Left renal cortex interstitium (tissue), 4 donors: ENCODE data around the gene MYBPHL. TPM values are rescaled to one million over a fixed set of nuclear protein-coding genes. Genes with fewer than 3 reads are reported as not detected.

Experiments used
- DNase-seq, 4 donors: peaks; one replicate each; pipeline ENCODE4 v3.0.0-alpha.2; 2013; ENCODE audit warnings: low read depth in 4 of 4, low spot score in 2 of 4, missing footprints in 1 of 4
- polyA plus RNA-seq, 4 donors: library from polyadenylated mRNA; unstranded; fragments of 120-200 nt; gene quantifications; one replicate each; pipeline ENCODE4 v1.2.1, GENCODE V29; 2013; ENCODE audit not compliant: insufficient read length in 4 of 4

Gene MYBPHL
- under 1 TPM in 2 of 4 donors, not detected in 2; 0.09 to 0.30 TPM for polyA plus RNA-seq

DNA sequence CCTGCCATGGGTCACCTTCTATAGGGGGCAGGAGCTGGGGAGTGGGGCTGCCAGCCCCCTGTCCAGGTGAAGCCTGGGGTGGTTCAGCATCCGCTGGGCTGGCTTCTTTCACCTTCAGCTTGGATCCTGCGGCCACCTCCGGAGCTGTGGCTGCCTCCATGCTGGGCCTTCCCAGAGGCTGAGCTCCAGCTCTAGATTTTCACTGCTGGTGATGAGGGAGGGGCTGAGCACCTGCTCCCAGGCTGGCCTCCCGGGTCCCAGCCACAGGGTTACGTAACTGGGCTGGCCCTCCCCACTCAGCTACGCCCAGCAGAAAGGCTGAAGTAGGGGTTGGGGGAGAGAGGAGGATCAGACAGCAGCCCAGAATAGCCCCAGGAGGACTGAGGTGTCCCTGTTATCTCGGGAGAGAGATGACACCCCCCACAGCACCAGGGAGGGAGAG, at the start of gene MYBPHL:
MYBPHL (minus strand) TSS at position 180 of the 442 bp plus-strand sequence; CDS start at position 160, 20 bp downstream.
- DNase-seq = no peak

DNA sequence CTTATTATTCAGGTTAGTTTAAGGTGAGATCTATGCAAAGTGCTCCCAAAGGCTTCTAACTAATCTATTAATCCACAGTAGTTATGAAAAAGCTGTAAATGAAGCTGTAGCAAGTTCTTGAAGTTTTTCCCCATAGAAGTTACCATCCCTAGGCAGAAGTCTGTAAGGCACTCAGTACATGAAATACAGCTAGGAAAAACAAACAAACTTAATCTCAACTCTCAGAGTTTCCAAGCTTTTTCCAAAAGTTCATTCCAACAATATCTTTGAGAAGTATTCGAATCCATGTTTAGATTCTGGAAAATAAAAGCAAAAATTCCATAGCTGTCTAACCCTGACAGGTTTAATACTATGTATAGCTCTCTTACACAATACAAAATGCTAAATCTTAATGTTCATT, 49.7 kb upstream of the MYBPHL start:
- no peak for DNase-seq

DNA sequence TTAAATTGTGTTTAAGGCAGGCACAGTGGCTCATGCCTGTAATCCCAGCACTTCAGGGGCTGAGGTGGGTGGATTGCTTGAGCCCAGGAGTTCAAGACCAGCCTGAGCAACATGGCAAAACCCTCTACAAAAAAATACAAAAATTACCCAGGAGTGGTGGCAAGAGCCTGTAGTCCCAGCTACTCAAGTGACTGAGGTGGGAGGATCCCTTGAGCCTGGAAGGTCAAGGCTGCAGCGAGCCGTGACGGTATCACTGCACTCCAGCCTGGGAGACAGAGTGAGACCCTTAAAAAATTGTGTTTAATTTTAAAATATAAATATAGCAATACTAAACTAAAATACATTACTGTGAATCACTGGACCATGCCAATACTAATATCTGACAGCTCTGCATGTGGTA, 48.1 kb upstream of the MYBPHL start:
- no peak for DNase-seq

DNA sequence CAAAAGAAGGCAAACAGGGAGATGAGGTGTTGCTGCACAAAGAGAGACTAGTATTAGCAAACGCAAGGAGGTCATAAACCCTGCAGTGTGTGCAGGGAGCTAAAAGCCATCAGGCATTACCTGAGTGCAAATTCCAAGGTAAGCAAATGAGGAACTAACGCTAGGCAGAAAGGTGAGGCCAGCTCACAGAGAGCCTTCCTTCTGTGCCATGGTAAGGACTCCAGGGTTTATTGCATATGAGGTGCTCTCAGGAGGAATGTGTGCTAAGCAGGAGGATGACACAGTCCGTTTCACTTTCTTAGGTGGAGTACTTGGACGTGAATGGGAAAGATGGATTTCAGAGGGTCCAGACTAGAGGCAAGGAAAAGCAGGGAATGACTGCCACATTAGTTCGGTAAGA, 44.6 kb upstream of the MYBPHL start:
- no peak for DNase-seq

DNA sequence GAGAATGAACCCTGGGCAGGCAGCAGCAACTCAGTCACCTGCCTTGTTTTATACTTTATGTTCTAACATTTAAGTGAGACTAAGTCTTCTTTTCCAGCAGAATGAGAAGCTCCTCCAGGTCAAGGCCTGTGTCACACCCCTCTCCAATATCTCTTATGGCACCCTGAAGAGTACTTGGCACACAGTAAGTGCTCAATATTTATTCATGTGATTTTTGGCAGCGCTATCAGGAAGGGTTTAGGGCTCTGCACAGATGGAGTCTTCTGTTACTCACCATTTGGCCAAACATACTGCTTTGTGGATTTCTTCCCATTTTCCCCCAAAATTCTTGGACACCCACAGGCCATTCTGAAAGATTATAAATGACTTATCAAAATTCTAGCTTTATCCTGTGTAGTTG, 43.8 kb upstream of the MYBPHL start:
- no peak for DNase-seq

- DNase-seq = no peak
These were observed 43.4 kb upstream of the MYBPHL start for GRCh38 chr1:109350182-109350581.

DNA sequence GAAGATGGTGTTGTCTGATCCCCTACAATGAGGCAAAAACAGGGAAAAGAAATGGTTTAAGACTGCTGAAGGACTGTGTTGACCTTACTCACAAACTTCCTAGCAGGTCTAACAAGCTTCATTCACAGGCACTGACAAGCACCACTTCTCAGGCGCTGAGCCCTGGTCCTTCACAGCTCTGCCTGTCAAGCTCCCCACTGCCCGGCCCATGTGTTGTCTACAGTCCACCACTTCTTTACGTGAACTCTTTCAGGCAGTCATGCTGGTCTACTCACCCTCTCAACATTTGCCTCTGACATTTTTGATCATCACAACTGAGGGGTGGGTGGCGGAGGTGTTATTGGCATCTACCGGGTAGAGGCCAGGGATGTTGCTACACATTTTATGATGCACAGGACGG, 40.7 kb upstream of the MYBPHL start:
- no peak for DNase-seq

DNA sequence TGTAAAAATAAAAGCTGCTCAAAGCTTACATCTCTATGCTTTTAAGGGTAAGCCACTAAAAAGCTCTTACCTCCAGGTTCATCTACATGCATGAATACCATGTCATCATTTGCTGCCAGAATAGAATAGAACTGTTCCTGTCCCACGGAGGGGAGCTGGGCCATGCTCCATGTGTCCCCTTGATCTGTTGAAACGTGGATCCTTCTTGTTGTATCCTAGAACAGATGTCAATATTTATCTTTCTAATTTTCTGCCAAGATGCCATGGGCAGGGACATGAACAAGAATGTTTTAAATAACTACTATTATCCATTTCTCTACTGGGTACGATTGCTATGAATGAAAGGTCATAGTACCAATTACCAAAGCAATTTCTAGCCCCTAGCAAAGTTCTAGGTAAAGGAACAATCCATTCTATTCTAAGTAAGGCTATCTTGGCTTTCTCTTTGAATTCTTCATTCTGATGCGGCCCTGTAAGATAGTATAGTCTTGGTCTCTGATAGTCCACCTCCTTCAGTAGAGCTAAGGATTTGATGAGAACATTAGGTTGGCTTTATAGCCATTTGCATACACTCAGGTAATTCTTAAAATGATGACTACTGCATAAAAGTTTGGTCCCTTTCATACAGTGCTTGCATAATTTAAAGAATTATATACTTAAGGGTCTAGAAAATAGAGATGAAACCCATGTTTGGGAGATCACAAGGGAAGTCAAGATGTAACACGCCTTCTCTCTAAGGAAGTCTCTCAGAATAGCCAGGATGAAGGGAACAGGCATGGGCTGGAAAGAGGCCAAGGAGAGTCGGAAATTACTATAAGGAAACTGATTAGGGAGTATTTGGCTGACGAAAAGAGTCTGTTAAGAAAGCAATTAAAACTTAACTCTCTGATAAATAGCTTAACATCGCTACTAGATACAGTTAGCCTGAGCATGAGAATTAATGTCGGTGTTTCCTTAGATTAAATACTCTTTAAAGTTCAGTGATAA, 35.4 kb upstream of the MYBPHL start:
- no peak for DNase-seq

GRCh38 chr1:109338608-109339007, 31.8 kb upstream of the MYBPHL start:
- no peak for DNase-seq

DNA sequence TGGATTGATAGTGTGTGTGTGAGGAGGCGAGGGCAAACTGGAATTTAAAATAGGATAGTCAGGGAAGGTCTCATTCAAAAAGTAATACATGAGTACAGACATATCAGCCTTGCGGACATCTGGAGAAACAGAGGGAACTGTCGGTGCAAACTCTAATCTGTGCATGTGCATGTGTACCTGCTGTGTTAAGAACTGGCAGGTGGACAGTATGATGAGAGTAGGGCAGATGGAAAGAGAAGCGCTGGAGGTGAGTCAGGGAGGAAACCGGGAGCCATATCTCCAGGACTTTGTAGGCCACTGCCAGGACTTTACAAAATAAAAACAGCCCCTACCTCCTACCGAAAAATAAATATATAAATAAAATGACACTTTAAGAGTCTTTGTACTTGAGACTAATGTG, 31.3 kb upstream of the MYBPHL start:
- no peak for DNase-seq

GRCh38 chr1:109335091-109335490, 28.3 kb upstream of the MYBPHL start:
- no peak for DNase-seq

GRCh38 chr1:109331113-109331512, 24.3 kb upstream of the MYBPHL start:
- DNase-seq = no peak

DNA sequence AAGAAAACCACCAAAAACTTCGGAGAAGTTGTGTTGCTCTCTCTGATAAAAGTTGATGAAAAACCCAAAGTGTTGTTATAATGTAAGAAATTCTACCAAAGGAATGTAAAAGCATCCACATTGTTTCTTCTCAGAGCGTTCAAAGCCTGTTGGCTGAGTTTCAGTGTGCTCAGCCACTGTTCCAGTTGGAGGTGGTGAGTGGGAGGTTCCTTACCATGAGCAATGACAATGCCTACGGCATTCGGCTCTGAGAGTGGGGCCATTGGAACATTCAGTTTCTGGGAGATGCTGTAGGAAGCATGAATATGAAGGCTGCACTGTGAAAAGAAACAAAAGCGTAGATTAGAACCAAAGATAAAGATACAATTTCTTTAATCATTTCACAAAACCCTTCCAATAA, 20.5 kb upstream of the MYBPHL start:
- no peak for DNase-seq

DNA sequence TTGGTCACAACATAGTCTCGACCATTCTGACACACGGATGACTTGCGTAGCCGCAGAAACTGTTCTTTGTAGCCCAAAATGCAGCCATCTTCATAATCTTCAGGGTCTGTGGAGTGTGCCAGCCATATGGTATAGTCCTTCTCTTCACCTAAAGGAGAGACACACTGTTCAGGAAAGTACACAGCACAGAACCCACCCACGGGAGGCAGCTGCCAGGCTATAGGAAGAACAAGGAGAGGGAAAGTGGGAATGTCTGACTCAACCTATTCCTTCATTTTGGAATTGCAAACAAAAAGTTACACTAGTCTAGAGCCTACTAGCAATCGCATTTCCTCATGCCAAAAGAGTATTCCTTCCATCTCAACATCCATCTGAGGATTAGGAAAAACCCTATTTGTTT, 16.2 kb upstream of the MYBPHL start:
- DNase-seq = no peak

DNA sequence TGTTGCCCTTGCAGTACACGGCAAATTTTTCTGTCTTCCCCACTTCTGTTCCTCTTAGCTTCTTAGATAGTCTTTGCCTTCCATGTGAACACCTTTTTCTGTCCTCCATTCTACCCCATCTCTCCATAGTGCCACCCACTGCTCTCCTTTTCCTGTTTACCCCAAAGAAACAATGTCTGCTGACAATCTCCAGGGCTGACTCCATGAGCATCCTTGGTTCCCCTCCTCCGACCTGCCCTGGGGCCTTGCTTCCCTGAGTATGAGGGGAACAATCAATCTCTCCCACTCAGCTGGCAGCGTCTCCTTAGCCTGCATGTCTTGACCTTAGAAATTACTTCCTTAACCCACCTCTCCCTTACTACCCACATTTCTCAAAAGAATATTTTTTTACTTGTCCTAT, 12.3 kb upstream of the MYBPHL start:
- no peak for DNase-seq

DNA sequence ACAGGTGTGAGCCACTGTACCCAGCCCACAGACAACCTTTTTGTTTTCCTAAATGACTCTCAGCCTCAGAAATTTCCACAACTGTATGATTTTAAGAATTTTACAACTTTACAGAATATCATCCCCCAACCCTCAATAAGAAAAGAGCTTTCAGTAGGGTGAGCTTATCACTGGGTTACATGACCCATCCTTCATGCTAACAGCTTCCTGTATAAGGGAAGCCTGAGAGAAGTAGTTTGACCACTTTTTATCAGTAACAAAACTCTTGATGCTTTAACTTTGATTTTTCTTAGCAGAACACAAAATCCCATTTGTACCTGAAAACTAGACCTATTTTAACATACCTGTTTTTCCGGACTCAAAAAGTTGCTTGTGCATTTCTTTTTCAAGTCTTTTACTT, 9.7 kb upstream of the MYBPHL start:
- no peak for DNase-seq

DNA sequence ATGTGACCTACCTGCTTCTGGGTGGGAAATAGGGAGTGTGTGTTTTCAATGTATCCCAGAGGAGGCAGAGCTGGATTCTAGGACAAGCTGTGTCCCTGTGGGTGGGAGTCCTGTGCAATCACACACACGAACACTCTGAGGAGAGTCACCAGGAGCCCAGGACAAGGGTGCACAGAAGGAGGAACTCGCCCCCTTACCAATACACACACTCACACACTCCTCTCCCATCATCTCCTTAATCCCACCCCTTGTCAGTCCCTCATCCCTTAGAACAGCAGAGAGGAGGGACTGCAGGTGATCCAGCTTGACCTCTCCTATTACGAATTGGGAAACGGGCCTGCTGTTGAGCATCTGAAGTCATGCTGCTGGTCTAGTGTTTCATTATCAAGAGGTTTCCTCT, 8.5 kb upstream of the MYBPHL start:
- DNase-seq = no peak

DNA sequence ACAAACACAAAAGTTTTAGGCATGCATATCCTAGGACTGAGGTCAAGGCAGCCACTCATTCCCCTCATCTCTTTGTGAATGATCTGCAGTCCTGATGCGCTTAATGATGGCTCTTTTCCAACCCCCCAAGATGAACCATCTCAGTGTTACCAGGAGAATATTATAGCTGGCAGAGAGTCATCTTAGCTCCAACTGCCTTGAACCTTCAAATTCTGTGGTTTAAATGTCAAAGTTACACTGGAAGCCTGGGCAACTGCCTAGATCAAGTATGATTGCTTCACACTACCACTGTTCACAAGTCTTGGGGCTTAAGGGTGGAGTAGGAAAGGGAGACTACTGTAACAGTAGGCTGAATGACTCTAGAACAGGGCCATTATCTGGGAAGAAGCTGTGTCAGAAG, 8.0 kb upstream of the MYBPHL start:
- no peak for DNase-seq

DNA sequence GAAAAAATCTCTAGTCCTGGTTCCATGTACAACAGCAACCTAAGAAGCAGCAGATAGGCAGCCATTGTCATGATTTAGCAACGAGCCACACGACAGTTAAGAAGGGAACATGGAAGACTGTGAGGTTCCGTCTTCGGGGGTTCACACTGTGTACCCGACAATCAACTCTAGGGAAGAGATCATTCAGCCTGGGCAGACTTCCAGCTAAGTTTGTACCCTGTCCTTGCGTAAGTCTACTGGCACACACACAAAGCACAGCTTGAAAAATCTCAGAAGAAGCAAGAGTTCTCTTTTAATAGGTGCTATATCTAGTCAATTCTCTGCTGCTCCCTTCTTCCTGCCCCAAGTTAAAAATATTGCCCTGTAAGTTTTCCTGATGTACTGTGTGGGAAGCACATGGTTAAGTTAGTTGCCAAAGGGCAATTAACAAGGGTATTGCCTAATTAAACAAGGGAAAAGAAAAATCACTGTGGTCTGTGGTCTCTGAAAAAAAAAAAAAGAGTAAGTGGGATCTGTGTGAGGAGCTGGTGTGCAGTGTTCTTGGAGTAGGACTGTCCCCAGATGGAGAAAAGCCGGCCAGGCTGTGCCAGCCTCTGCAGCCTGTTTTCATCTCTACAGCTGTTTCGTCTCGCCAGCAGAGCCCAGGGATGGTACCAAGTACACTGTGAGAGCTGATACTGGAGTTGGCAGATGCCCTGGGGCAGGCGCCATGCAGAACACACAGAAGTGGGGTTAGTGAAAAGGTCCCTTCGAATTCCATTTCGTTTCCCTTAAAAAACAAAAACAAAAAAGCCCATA, 6.4 kb upstream of the MYBPHL start:
- DNase-seq = no peak

DNA sequence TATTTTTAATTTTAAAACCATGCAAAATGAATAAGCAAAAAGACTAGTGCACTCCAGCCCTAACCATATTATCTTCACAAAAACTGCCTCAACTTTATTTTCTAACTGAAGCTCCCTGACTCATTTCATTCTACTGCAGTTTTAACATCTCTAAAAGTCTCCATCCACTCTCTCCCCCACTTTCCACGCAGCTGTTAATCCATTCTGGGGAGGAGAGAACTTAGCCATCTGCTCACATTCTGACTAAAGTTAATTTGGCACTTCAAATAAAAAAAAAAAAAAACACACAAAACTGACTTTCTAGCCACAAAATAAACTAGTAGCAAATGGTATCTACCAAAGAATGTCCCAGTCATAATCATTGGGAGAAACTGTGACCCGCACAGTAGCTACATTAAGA, 5.4 kb upstream of the MYBPHL start:
- DNase-seq = no peak

DNA sequence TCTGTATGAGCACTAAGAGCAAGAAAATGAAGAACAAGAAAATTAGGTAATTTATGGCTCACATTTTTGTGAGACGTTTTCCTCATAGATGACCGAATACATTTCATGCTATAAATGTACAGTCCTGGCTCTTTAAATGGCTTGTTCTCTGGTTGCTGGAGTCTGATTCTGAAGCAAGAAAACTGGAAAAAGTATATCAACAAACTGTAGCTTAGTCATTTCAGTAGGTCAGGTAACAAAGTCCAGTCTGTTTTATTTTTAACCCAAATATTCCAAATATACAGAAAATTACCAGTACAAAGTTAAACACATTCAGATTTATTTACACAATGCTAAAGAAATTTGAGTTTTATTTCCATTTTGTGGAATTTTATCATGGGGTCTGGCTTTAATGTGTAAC, 2.5 kb upstream of the MYBPHL start:
- no peak for DNase-seq
